Endothelial cell (in vitro differentiated cells): ENCODE data around the gene THAP7. TPM values are rescaled to one million over a fixed set of nuclear protein-coding genes. Genes with fewer than 3 reads are reported as not detected.

Experiments used
- DNase-seq: peaks from one replicate; pipeline ENCODE4 v3.0.0; 2021; ENCODE audit warnings: low spot score
- H3K27ac Mint-ChIP-seq: one replicate; pipeline ENCODE4 v1.8.0; 2021; ENCODE audit warnings: mixed read lengths, inconsistent platforms; ENCODE audit not compliant: unreplicated experiment
- H3K27me3 Mint-ChIP-seq: one replicate; pipeline ENCODE4 v1.8.0; 2021; ENCODE audit warnings: mild to moderate bottlenecking, moderate library complexity, mixed read lengths, inconsistent platforms; ENCODE audit not compliant: unreplicated experiment
- H3K36me3 Mint-ChIP-seq: one replicate; pipeline ENCODE4 v1.8.0; 2021; ENCODE audit warnings: mild to moderate bottlenecking, low read depth, mixed read lengths, inconsistent platforms; ENCODE audit not compliant: unreplicated experiment
- H3K4me1 Mint-ChIP-seq: one replicate; pipeline ENCODE4 v1.8.0; 2021; ENCODE audit warnings: mild to moderate bottlenecking, mixed read lengths, inconsistent platforms; ENCODE audit not compliant: unreplicated experiment
- H3K4me3 Mint-ChIP-seq: one replicate; pipeline ENCODE4 v1.8.0; 2021; ENCODE audit warnings: mild to moderate bottlenecking, mixed read lengths, inconsistent platforms; ENCODE audit not compliant: unreplicated experiment
- H3K9me3 Mint-ChIP-seq: one replicate; pipeline ENCODE4 v1.8.0; 2021; ENCODE audit warnings: mixed read lengths, inconsistent platforms; ENCODE audit not compliant: unreplicated experiment
- microRNA-seq: library from miRNA; unstranded; fragments of <30 nt; microRNA quantifications from one replicate; pipeline ENCODE4, GENCODE V29; 2020; ENCODE audit not compliant: unreplicated experiment
- total RNA-seq: library from RNA; stranded (reverse); fragmentation: NEBNext Ultra II Directional; extraction: Animal tissue kit (Norgen Biotek cat#: 25700); gene quantifications from one replicate; pipeline ENCODE4 v1.2.1, GENCODE V29; 2021; ENCODE audit not compliant: unreplicated experiment
- TF ChIP-seq, protein P1 (sequence below): fragments of 200-600 bp; sonication (generic); IDR thresholded peaks from one replicate; pipeline ENCODE4 v1.5.0; 2021; ENCODE audit warnings: antibody characterized with exemption; ENCODE audit not compliant: unreplicated experiment

Gene THAP7
- total RNA-seq, 1 donor from 2014 or later: 13.5 TPM

DNA sequence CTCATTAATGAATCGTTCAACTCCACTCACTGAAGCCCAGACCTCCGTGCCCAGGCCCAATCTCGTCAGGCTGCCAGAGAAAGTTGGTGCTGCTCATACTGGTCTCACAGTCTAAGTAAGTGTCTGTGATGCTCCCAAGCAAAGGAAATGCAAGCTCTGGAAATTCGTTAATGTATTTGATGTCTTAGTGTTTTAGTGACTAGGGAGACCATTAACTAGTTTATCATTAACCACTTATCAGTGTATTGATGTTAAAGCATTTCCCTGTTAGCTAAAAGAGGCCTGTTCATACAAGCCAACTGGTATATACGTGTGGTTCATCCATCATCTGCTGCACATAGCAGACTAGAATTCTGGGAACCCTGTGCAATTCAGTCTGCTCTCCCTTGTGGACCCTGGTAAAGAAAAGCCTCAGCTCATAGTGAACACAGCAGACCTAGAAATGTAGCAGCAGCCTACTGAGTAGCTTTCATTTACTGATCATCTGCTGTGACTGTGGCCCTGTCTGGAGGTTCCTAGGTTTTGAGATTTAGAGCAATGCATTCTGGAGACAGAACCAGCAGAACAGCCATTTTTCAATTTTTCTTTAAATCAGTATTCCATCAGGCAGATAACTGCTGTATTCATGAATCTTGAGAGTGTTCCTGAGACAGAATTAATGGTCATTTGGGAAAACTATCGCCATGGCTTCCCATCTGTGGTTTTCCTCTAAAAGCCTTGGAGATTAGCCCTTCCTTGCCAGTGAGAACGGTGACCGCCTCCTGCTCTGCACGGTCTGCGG, 50.6 kb downstream of the THAP7 start:
- Mint-ChIP-seq H3K36me3 (peaks cover 12% of the 10 kb centered on the region), H3K27ac (peak overlapping the region; percentile 48), H3K4me1 (peaks cover 15% of the 10 kb centered on the region), H3K4me3 (no peak overlapping the region), H3K9me3 (no peaks in the 10 kb centered on the region), H3K27me3 (peaks cover 3% of the 10 kb centered on the region)
- DNase-seq: no peak
- TF ChIP-seq, protein P1, sequence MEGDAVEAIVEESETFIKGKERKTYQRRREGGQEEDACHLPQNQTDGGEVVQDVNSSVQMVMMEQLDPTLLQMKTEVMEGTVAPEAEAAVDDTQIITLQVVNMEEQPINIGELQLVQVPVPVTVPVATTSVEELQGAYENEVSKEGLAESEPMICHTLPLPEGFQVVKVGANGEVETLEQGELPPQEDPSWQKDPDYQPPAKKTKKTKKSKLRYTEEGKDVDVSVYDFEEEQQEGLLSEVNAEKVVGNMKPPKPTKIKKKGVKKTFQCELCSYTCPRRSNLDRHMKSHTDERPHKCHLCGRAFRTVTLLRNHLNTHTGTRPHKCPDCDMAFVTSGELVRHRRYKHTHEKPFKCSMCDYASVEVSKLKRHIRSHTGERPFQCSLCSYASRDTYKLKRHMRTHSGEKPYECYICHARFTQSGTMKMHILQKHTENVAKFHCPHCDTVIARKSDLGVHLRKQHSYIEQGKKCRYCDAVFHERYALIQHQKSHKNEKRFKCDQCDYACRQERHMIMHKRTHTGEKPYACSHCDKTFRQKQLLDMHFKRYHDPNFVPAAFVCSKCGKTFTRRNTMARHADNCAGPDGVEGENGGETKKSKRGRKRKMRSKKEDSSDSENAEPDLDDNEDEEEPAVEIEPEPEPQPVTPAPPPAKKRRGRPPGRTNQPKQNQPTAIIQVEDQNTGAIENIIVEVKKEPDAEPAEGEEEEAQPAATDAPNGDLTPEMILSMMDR: no peak

DNA sequence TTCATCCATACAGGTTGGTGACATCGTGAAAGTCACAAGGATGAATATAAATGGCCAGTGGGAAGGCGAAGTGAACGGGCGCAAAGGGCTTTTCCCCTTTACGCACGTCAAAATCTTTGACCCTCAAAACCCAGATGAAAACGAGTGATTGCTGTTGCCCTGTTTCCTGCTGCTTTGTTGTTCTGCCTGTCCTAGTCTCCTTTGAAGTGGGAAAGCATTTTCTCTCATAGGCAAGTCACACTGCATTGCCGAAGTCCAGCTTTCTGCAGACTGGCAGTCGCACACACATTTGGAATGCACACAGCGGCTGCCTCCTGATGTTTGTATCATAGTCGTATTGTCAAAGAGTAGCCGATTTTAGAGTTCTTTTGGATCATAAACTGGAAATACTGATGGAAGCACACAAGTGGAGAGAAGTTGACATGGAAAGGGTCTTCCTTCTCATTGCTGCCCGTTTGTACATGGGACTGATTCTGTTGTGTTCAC, 52.2 kb downstream of the THAP7 start:
- peaks cover 3% of the 10 kb centered on the region for H3K27me3 Mint-ChIP-seq
- H3K36me3 Mint-ChIP-seq: peaks cover 13% of the 10 kb centered on the region
- peaks cover 22% of the 10 kb centered on the region for H3K4me1 Mint-ChIP-seq
- peak overlapping the region; percentile 42 for H3K4me3 Mint-ChIP-seq
- DNase-seq: no peak
- H3K9me3 Mint-ChIP-seq: no peaks in the 10 kb centered on the region
- TF ChIP-seq, protein P1: no peak
- peak overlapping the region; percentile 79 for H3K27ac Mint-ChIP-seq

Small RNAs within 50 kb of the gene (microRNA-seq; reads per million reads assigned to microRNA genes)
- gene MIR649: not detected

Other genes with a start within 250 kb of the THAP7 start
- 0.18 TPM for gene SERPIND1, start 228.0 kb downstream of the THAP7 start, total RNA-seq
- gene PI4KA, start 143.3 kb downstream of the THAP7 start, total RNA-seq: 65.3 TPM
- 22.7 TPM for gene SNAP29, start 143.1 kb downstream of the THAP7 start, total RNA-seq
- gene CRKL, start 84.7 kb downstream of the THAP7 start, total RNA-seq: 59.1 TPM
- 0.15 TPM for gene AIFM3, start 34.9 kb downstream of the THAP7 start, total RNA-seq
- gene LZTR1, start 19.8 kb downstream of the THAP7 start, total RNA-seq: 113 TPM
- not detected for gene P2RX6, start 13.0 kb upstream of the THAP7 start, total RNA-seq
- gene SLC7A4, start 30.4 kb upstream of the THAP7 start, total RNA-seq: not detected
- gene LRRC74B, start 43.8 kb upstream of the THAP7 start, total RNA-seq: not detected